ENCODE results near the gene MBTPS1.

- no peak for TF ChIP-seq CTCF (conservative IDR thresholded peaks at IDR 0.05; ENCODE audit: low read length)
- TF ChIP-seq EZH2phosphoT487 (IDR thresholded peaks at IDR 0.05; ENCODE audit: borderline replicate concordance) = no peak
Observed at GRCh38 chr16:84121007-84121406, 4.3 kb upstream of the MBTPS1 start.

All from Loucy (cell line).